Neural crest cell (in vitro differentiated cells): ENCODE data around the gene CA11. TPM values are rescaled to one million over a fixed set of nuclear protein-coding genes. Genes with fewer than 3 reads are reported as not detected.
A peak's percentile ranks its signal among the peaks of the same experiment; 100 is the strongest.
"Not testable (repeated sequence)": the region's sequence is repeated elsewhere in the genome, so short reads cannot be mapped to it uniquely, and the experiment has no call there.

Experiments
- DNase-seq: peaks from one replicate; pipeline ENCODE4 v3.0.0; 2021; ENCODE audit warnings: low read depth, mixed read lengths, low spot score
- H3K27ac Mint-ChIP-seq: one replicate; pipeline ENCODE4 v1.8.0; 2021; ENCODE audit warnings: mild to moderate bottlenecking, mixed read lengths; ENCODE audit not compliant: unreplicated experiment
- H3K27me3 Mint-ChIP-seq: 2 replicates; pipeline ENCODE4 v1.8.0; 2021; ENCODE audit warnings: low read depth, mild to moderate bottlenecking, mixed read lengths
- H3K36me3 Mint-ChIP-seq: 2 replicates; pipeline ENCODE4 v1.8.0; 2021; ENCODE audit warnings: low read depth, mild to moderate bottlenecking, mixed read lengths
- H3K4me1 Mint-ChIP-seq: 2 replicates; pipeline ENCODE4 v1.8.0; 2021; ENCODE audit warnings: mixed read lengths
- H3K4me3 Mint-ChIP-seq: one replicate; pipeline ENCODE4 v1.8.0; 2021; ENCODE audit warnings: mild to moderate bottlenecking, mixed read lengths
- H3K9me3 Mint-ChIP-seq: 2 replicates; pipeline ENCODE4 v1.8.0; 2021; ENCODE audit warnings: mixed read lengths
- CTCF ChIP-seq: fragments of 200-600 bp; sonication (generic); conservative IDR thresholded peaks from 2 replicates; pipeline ENCODE4 v1.5.0; 2021; ENCODE audit warnings: antibody characterized with exemption, mild to moderate bottlenecking
- long read RNA-seq: library from polyadenylated mRNA; unstranded; transcript quantifications from one replicate; pipeline ENCODE4 v2.0.0, GENCODE V29; 2020
- total RNA-seq: library from RNA; stranded (reverse); gene quantifications from 2 replicates; pipeline ENCODE4 v1.2.1, GENCODE V29; 2021

Gene CA11
- 11.4 and 13.0 TPM in 2 replicates for total RNA-seq
- long read RNA-seq: 0 reads

- Mint-ChIP-seq H3K9me3 (no peaks in the 10 kb centered on the region), H3K27me3 (peaks cover 14% of the 10 kb centered on the region), H3K36me3 (no peaks in the 10 kb centered on the region), H3K4me3 (peak within 1 kb of the TSS; percentile 81), H3K27ac (peak within 1 kb of the TSS; percentile 43), H3K4me1 (peaks cover 24% of the 10 kb centered on the region)
- DNase-seq: peak; percentile 92
- peak; percentile 85 for TF ChIP-seq CTCF
These were observed at the start of gene CA11 for GRCh38 chr19:48646001-48646721. TSS of gene CA11 (minus strand) at chr19:48646187. CDS start at chr19:48645632, 555 bp downstream.

- H3K4me1 Mint-ChIP-seq, DNase-seq, H3K27ac Mint-ChIP-seq, H3K4me3 Mint-ChIP-seq, H3K36me3 Mint-ChIP-seq, H3K9me3 Mint-ChIP-seq: not testable (repeated sequence)
- peaks cover 43% of the 10 kb centered on the region for H3K27me3 Mint-ChIP-seq
These were observed 47.6 kb upstream of the CA11 start for GRCh38 chr19:48693629-48694028.

- no peak overlapping the region for H3K27ac Mint-ChIP-seq
- peaks cover 6% of the 10 kb centered on the region for H3K27me3 Mint-ChIP-seq
- DNase-seq: no peak
- TF ChIP-seq CTCF: no peak
- no peaks in the 10 kb centered on the region for H3K9me3 Mint-ChIP-seq
- no peaks in the 10 kb centered on the region for H3K36me3 Mint-ChIP-seq
- H3K4me3 Mint-ChIP-seq: no peak overlapping the region
- peaks cover 3% of the 10 kb centered on the region for H3K4me1 Mint-ChIP-seq
These were observed 43.5 kb upstream of the CA11 start for GRCh38 chr19:48689449-48689848.

- H3K36me3 Mint-ChIP-seq: no peaks in the 10 kb centered on the region
- no peak overlapping the region for H3K4me3 Mint-ChIP-seq
- no peak for DNase-seq
- TF ChIP-seq CTCF: no peak
- no peaks in the 10 kb centered on the region for H3K9me3 Mint-ChIP-seq
- H3K27ac Mint-ChIP-seq: no peak overlapping the region
- H3K27me3 Mint-ChIP-seq: no peaks in the 10 kb centered on the region
- H3K4me1 Mint-ChIP-seq: peaks cover 3% of the 10 kb centered on the region
These were observed 41.8 kb upstream of the CA11 start for GRCh38 chr19:48687776-48688175.

- H3K4me1 Mint-ChIP-seq, H3K4me3 Mint-ChIP-seq, H3K36me3 Mint-ChIP-seq, DNase-seq, H3K9me3 Mint-ChIP-seq, H3K27me3 Mint-ChIP-seq, H3K27ac Mint-ChIP-seq: not testable (repeated sequence)
These were observed 40.6 kb upstream of the CA11 start for GRCh38 chr19:48686637-48687036.

- no peaks in the 10 kb centered on the region for H3K27me3 Mint-ChIP-seq
- H3K4me1 Mint-ChIP-seq: peaks cover 3% of the 10 kb centered on the region
- no peak overlapping the region for H3K27ac Mint-ChIP-seq
- no peak overlapping the region for H3K4me3 Mint-ChIP-seq
- H3K36me3 Mint-ChIP-seq: no peaks in the 10 kb centered on the region
- DNase-seq: no peak
- H3K9me3 Mint-ChIP-seq: no peaks in the 10 kb centered on the region
- no peak for TF ChIP-seq CTCF
These were observed 40.1 kb upstream of the CA11 start for GRCh38 chr19:48686088-48686487.
